Measurements from ENCODE around the gene ZSCAN23.
A peak's percentile ranks its signal among the peaks of the same experiment; 100 is the strongest.

GRCh38 chr6:28399350-28400121, 43.8 kb downstream of the ZSCAN23 start, which contains the start of gene ZSCAN12:
- peak; percentile 98 for TF ChIP-seq NFRKB (IDR thresholded peaks at IDR 0.05; ENCODE audit: low read depth)
- no peak for TF ChIP-seq PHB2 (IDR thresholded peaks at IDR 0.05; ENCODE audit: low read depth)
- TF ChIP-seq RAD51 (IDR thresholded peaks at IDR 0.05; ENCODE audit: borderline replicate concordance, low read depth): 0 out of 2 replicates have a peak, but pooled peaks have one; percentile 10
- TF ChIP-seq PYGO2 (tag; IDR thresholded peaks at IDR 0.05): no peak
- TF ChIP-seq POLR2AphosphoS5 (IDR thresholded peaks at IDR 0.05; ENCODE audit: control insufficient read depth, insufficient read depth, low read depth, low read length): peak; percentile 96
